K562 (cell line): ENCODE data around the gene PPP2R3B. TPM values are rescaled to one million over a fixed set of nuclear protein-coding genes. Genes with fewer than 3 reads are reported as not detected.

Experiments
- ATF2 ChIP-seq: sonication (generic); formaldehyde crosslinking; IDR thresholded peaks from 2 replicates; pipeline ENCODE4 v1.8.1; 2022; ENCODE audit warnings: missing genetic modification reagents
- BRF2 ChIP-seq: IDR thresholded peaks from 3 replicates; pipeline ENCODE4 v1.6.1; 2011; ENCODE audit warnings: borderline replicate concordance, mild to moderate bottlenecking; ENCODE audit not compliant: insufficient read length, insufficient read depth
- E2F4 ChIP-seq: sonication (generic); formaldehyde crosslinking; IDR thresholded peaks from 2 replicates; pipeline ENCODE4 v1.8.0; 2022; ENCODE audit warnings: mild to moderate bottlenecking, low read depth, missing genetic modification reagents
- FUS ChIP-seq: fragments of 200-400 bp; formaldehyde crosslinking; optimal IDR thresholded peaks from 2 replicates; pipeline ENCODE3; 2017; ENCODE audit warnings: low read depth, low read length
- HDAC1 ChIP-seq, 2 experiments: fragments of 450-650 bp; IDR thresholded peaks; 2 replicates each; pipeline ENCODE4 v1.6.1; 2016 to 2017; ENCODE audit warnings: inconsistent platforms in 1 of 2, mild to moderate bottlenecking in 1 of 2, moderate library complexity in 1 of 2
- HDAC2 ChIP-seq: fragments of 450-650 bp; IDR thresholded peaks from 2 replicates; pipeline ENCODE4 v1.6.1; 2016; ENCODE audit warnings: mild to moderate bottlenecking
- MLLT1 ChIP-seq, 2 experiments: fragments of 450-650 bp; IDR thresholded peaks; 2 replicates each; pipeline ENCODE4 v1.6.1; 2016
- PML ChIP-seq: IDR thresholded peaks from 2 replicates; pipeline ENCODE4 v1.6.1; 2012; ENCODE audit warnings: low read length, inconsistent platforms
- POLR2B ChIP-seq: fragments of 450-650 bp; IDR thresholded peaks from 2 replicates; pipeline ENCODE4 v1.6.1; 2018; ENCODE audit warnings: low read depth; ENCODE audit not compliant: partially characterized antibody
- SMAD3 ChIP-seq: fragments of 450-650 bp; formaldehyde crosslinking; conservative IDR thresholded peaks from 2 replicates; pipeline ENCODE4 v1.4.0; 2020; ENCODE audit warnings: mild to moderate bottlenecking
- TAF9B ChIP-seq: fragments of 450-650 bp; IDR thresholded peaks from 2 replicates; pipeline ENCODE4 v1.6.1; 2018; ENCODE audit warnings: mild to moderate bottlenecking; ENCODE audit not compliant: partially characterized antibody
- TBP ChIP-seq: optimal IDR thresholded peaks from 2 replicates; pipeline ENCODE3; 2011; ENCODE audit warnings: low read depth, low read length, improper control_type of control experiment
- TFAP4 ChIP-seq: sonication (generic); formaldehyde crosslinking; IDR thresholded peaks from 2 replicates; pipeline ENCODE4 v1.8.0; 2022; ENCODE audit warnings: missing genetic modification reagents, mild to moderate bottlenecking, moderate library complexity, borderline replicate concordance
- ZBTB2 ChIP-seq: fragments of 450-650 bp; IDR thresholded peaks from 2 replicates; pipeline ENCODE4 v1.6.1; 2016; ENCODE audit warnings: antibody characterized with exemption
- ZNF124 ChIP-seq: sonication (generic); formaldehyde crosslinking; IDR thresholded peaks from 2 replicates; pipeline ENCODE4 v1.8.1; 2022; ENCODE audit warnings: missing genetic modification reagents
- ZNF655 ChIP-seq: fragments of 250-450 bp; sonication (Bioruptor Pico); IDR thresholded peaks from 2 replicates; pipeline ENCODE4 v1.5.0; 2021
- polyA plus RNA-seq, 8 experiments: library from polyadenylated mRNA; depleted of rRNA in 4 of 8; stranded (reverse) in 5 of 8; unstranded in 3 of 8; fragments of >200 nt; fragmentation: Nextera tagmentation in 2 of 8; fragmentation: Illumina TruSeq in 1 of 8; extraction: Ambion mirVana in 2 of 8; extraction: Trizol in 1 of 8; gene quantifications; 2 replicates each; pipeline versions ENCODE4 v1.2.1 to v1.2.3, GENCODE V29; 2011 to 2014; ENCODE audit warnings: inconsistent platforms in 1 of 8, missing spikeins in 1 of 8
- total RNA-seq, 7 experiments: library from RNA; depleted of rRNA in 6 of 7; stranded (reverse); fragments of >200 nt in 6 of 7; fragmentation: Illumina TruSeq in 2 of 7; extraction: Trizol in 2 of 7; gene quantifications; 2 replicates each; pipeline versions ENCODE4 v1.2.1 to v1.2.3, GENCODE V29; 2011 to 2021; ENCODE audit warnings: low replicate concordance in 1 of 7

The PPP2R3B gene
- total and polyA plus RNA-seq, 9 of the 15 experiments (the other 6 are each of a cell fraction or from before 2014, with no cell fraction given), result 0.04 to 18.2 (median 8.2) TPM; not detected in 1

- TF ChIP-seq MLLT1 (IDR thresholded peaks at IDR 0.05), result peak in 1 of 2 experiments; percentile 74; a peak in 2 of 4 replicates
- TF ChIP-seq ZNF655 (CRISPR knock-in tag), result no peak
- 0 out of 2 replicates have a peak, but pooled peaks have one; percentile 23 for TF ChIP-seq HDAC2
- peak in 1 of 2 experiments; percentile 96; a peak in 2 of 4 replicates for TF ChIP-seq HDAC1 (IDR thresholded peaks at IDR 0.05)
- peak; percentile 58 for TF ChIP-seq TBP
- TF ChIP-seq BRF2, result no peak
- peak; percentile 48; the same call in 1 of the 2 replicates for TF ChIP-seq TFAP4 (CRISPR knock-in tag)
- TF ChIP-seq SMAD3 (CRISPR knock-in tag), result no peak
- TF ChIP-seq TAF9B, result no peak
- TF ChIP-seq ATF2 (CRISPR knock-in tag), result no peak
- TF ChIP-seq PML, result peak; percentile 76
- TF ChIP-seq ZNF124 (CRISPR knock-in tag), result no peak
- no peak for TF ChIP-seq FUS
- peak; percentile 96 for TF ChIP-seq E2F4 (CRISPR knock-in tag)
- TF ChIP-seq ZBTB2, result peak; percentile 99
- peak; percentile 95 for TF ChIP-seq POLR2B
These were observed at the start of gene PPP2R3B (continued) for GRCh38 chrX:386768-387575.
